Ishikawa (cell line): ENCODE measurements around the gene EFHC2.

Source experiments
- CEBPB ChIP-seq: IDR thresholded peaks from 2 replicates; pipeline ENCODE4 v1.6.1; 2012
- CREB1 ChIP-seq: IDR thresholded peaks from 2 replicates; pipeline ENCODE4 v1.6.1; 2012; ENCODE audit warnings: low read depth
- EP300 ChIP-seq: IDR thresholded peaks from 2 replicates; pipeline ENCODE4 v1.6.1; 2012; ENCODE audit warnings: borderline replicate concordance
- FOXM1 ChIP-seq: IDR thresholded peaks from 2 replicates; pipeline ENCODE4 v1.6.1; 2012; ENCODE audit warnings: low read depth, borderline replicate concordance
- NFIC ChIP-seq: IDR thresholded peaks from 2 replicates; pipeline ENCODE4 v1.6.1; 2012
- RAD21 ChIP-seq: IDR thresholded peaks from 2 replicates; pipeline ENCODE4 v1.6.1; 2012; ENCODE audit warnings: low read depth
- TAF1 ChIP-seq: IDR thresholded peaks from 2 replicates; pipeline ENCODE4 v1.6.1; 2012; ENCODE audit warnings: low read depth, mild to moderate bottlenecking
- TCF12 ChIP-seq: IDR thresholded peaks from 2 replicates; pipeline ENCODE4 v1.6.1; 2012; ENCODE audit warnings: low read depth
- YY1 ChIP-seq: IDR thresholded peaks from 2 replicates; pipeline ENCODE4 v1.6.1; 2012; ENCODE audit warnings: low read depth
- ZBTB7A ChIP-seq: IDR thresholded peaks from 2 replicates; pipeline ENCODE4 v1.6.1; 2012; ENCODE audit warnings: low read depth
- TF ChIP-seq, protein P1 (sequence below): IDR thresholded peaks from 2 replicates; pipeline ENCODE4 v1.6.1; 2012
- TF ChIP-seq, protein P2 (sequence below): IDR thresholded peaks from 2 replicates; pipeline ENCODE4 v1.6.1; 2012; ENCODE audit warnings: low read depth, mild to moderate bottlenecking

DNA sequence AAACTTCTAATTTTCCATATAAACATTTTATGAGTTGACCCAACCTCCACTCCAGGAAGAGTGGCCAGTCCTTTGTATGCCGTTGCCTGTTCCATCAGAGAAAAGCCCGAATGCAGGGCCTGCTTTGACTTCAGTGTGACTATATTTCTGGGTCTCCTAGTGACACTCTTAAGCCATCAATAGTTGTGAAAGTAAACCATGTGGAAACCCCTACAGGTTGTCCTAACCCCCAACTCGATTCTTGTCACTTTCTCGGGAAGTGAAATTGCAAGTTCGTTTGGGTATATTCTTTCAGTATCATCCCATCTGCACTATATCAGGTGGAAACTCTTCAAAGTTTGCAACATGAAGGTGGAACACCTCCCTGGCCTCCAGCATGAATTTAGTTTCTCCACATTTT lies 52.8 kb downstream of the EFHC2 start:
- no peak for TF ChIP-seq RAD21
- TF ChIP-seq, protein P1, sequence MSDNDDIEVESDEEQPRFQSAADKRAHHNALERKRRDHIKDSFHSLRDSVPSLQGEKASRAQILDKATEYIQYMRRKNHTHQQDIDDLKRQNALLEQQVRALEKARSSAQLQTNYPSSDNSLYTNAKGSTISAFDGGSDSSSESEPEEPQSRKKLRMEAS = no peak
- TF ChIP-seq ZBTB7A = no peak
- TF ChIP-seq, protein P2, sequence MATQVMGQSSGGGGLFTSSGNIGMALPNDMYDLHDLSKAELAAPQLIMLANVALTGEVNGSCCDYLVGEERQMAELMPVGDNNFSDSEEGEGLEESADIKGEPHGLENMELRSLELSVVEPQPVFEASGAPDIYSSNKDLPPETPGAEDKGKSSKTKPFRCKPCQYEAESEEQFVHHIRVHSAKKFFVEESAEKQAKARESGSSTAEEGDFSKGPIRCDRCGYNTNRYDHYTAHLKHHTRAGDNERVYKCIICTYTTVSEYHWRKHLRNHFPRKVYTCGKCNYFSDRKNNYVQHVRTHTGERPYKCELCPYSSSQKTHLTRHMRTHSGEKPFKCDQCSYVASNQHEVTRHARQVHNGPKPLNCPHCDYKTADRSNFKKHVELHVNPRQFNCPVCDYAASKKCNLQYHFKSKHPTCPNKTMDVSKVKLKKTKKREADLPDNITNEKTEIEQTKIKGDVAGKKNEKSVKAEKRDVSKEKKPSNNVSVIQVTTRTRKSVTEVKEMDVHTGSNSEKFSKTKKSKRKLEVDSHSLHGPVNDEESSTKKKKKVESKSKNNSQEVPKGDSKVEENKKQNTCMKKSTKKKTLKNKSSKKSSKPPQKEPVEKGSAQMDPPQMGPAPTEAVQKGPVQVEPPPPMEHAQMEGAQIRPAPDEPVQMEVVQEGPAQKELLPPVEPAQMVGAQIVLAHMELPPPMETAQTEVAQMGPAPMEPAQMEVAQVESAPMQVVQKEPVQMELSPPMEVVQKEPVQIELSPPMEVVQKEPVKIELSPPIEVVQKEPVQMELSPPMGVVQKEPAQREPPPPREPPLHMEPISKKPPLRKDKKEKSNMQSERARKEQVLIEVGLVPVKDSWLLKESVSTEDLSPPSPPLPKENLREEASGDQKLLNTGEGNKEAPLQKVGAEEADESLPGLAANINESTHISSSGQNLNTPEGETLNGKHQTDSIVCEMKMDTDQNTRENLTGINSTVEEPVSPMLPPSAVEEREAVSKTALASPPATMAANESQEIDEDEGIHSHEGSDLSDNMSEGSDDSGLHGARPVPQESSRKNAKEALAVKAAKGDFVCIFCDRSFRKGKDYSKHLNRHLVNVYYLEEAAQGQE = no peak
- no peak for TF ChIP-seq TAF1
- TF ChIP-seq FOXM1 = no peak
- no peak for TF ChIP-seq EP300
- TF ChIP-seq TCF12 = no peak
- TF ChIP-seq YY1 = no peak
- TF ChIP-seq CREB1 = no peak
- no peak for TF ChIP-seq CEBPB
- TF ChIP-seq NFIC = no peak
